ENCODE results near the gene MED27.

DNA sequence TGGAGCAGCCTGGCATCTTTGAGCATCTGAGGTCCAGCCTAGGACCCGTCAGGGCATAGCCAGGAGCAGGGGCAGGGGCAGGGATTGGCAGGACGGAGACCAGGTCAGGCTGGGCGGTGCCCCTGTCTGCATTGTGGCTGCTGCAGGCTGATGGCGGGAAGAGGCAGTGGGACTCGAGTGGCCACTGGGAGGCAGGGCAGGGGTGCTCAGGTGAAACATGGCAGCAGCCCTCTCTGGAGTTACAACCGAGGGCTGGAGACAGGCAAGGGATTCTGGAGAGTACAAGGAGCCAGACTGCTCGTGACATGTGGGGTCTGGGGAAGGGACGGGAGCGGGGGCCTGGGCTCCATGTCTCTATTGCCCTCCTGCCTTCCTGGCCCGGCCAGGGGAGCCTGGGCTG, 242.4 kb downstream of the MED27 start:
- TF ChIP-seq POLR2A (IDR thresholded peaks at IDR 0.05) (no peak), POLR2AphosphoS5 (IDR thresholded peaks at IDR 0.05) (no peak)
- TF ChIP-seq, protein P1, sequence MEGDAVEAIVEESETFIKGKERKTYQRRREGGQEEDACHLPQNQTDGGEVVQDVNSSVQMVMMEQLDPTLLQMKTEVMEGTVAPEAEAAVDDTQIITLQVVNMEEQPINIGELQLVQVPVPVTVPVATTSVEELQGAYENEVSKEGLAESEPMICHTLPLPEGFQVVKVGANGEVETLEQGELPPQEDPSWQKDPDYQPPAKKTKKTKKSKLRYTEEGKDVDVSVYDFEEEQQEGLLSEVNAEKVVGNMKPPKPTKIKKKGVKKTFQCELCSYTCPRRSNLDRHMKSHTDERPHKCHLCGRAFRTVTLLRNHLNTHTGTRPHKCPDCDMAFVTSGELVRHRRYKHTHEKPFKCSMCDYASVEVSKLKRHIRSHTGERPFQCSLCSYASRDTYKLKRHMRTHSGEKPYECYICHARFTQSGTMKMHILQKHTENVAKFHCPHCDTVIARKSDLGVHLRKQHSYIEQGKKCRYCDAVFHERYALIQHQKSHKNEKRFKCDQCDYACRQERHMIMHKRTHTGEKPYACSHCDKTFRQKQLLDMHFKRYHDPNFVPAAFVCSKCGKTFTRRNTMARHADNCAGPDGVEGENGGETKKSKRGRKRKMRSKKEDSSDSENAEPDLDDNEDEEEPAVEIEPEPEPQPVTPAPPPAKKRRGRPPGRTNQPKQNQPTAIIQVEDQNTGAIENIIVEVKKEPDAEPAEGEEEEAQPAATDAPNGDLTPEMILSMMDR (IDR thresholded peaks at IDR 0.05): no peak
